ENCODE results near the gene SYS1. TPM values are rescaled to one million over a fixed set of nuclear protein-coding genes. Genes with fewer than 3 reads are reported as not detected.

Gene SYS1
- total and polyA plus RNA-seq, 2 experiments from 2014 or later = 7.9 to 21.5 TPM

DNA sequence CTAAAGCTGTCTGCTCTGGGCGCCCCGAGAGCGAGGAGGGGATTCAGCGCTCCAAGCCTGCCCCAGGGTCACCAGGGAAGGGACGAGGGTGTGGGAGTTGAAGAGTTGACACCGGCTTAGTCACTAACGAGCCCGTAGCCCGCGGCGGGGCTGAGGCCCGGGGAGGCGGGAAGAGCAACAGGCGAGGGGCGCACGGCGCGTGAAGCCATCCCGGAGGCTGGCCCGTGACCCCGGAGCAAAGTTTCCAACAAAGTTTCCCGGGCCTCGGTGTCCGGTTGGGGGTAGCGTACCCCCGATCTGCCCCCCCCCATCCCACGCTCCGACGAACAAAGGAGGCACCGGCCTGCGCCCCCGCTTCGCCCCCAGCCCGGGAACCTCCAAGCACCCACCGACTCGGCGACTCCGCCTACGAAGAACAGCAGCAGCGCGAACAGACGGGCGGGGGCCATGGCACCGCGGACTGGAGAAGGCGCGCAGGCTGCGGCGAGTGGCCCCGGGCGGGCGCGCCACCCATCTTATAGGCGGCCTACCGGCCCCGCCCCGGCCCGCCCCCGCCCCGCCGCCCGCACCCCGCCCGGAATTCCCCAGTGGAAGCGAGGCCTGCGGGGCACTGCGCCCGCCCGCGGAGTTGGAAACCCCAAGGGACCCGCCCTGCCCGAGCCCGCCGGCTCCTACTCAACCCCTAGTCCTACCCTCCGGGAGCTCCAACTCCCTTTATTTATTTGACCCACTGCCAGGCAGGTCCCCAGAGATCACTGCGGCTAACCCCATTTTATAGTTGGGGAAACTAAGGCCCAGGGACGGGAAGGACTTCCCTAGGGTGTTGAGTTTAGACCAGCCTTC is 14.8 kb upstream of the SYS1 start, which contains the start of gene SDC4:
SDC4 (minus strand) TSS at position 489 of the 843 bp plus-strand sequence; CDS start at position 449, 40 bp downstream.
- Histone ChIP-seq H3F3A (replicated peaks; ENCODE audit: low read depth) (0 out of 2 replicates have a peak, but pooled peaks cover 5% of the 10 kb centered on the region), H2AFZ (peak within 1 kb of the TSS; percentile 97), H3K4me2 (peak within 1 kb of the TSS; percentile 98), H3K9me2 (ENCODE audit: insufficient read depth) (no peaks in the 10 kb centered on the region), H3K79me2 (replicated peaks; ENCODE audit: insufficient read depth) (peaks cover 47% of the 10 kb centered on the region), H3K4me1 (ENCODE audit: insufficient read depth) (peaks cover 45% of the 10 kb centered on the region), H3K4me3 (peak within 1 kb of the TSS; percentile 92), H4K20me1 (replicated peaks; ENCODE audit: insufficient read depth) (no peaks in the 10 kb centered on the region), H3K36me3 (ENCODE audit: insufficient read depth) (no peaks in the 10 kb centered on the region), H3K27ac (ENCODE audit: low read depth) (no peak within 1 kb of the TSS), H3K27me3 (ENCODE audit: insufficient read depth) (peaks cover 9% of the 10 kb centered on the region; the same call in 1 of the 2 replicates)
- no peaks in the 10 kb centered on the region for H3K36me3 Mint-ChIP-seq (ENCODE audit: low read depth)
- DNase-seq (ENCODE audit: low spot score) = peak; percentile 69
- ATAC-seq = peak; percentile 80
- peaks cover 13% of the 10 kb centered on the region for H3K27me3 Mint-ChIP-seq (ENCODE audit: insufficient read depth, low read depth, poor library complexity)
- TF ChIP-seq, protein P1, sequence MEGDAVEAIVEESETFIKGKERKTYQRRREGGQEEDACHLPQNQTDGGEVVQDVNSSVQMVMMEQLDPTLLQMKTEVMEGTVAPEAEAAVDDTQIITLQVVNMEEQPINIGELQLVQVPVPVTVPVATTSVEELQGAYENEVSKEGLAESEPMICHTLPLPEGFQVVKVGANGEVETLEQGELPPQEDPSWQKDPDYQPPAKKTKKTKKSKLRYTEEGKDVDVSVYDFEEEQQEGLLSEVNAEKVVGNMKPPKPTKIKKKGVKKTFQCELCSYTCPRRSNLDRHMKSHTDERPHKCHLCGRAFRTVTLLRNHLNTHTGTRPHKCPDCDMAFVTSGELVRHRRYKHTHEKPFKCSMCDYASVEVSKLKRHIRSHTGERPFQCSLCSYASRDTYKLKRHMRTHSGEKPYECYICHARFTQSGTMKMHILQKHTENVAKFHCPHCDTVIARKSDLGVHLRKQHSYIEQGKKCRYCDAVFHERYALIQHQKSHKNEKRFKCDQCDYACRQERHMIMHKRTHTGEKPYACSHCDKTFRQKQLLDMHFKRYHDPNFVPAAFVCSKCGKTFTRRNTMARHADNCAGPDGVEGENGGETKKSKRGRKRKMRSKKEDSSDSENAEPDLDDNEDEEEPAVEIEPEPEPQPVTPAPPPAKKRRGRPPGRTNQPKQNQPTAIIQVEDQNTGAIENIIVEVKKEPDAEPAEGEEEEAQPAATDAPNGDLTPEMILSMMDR (conservative IDR thresholded peaks at IDR 0.05; ENCODE audit: low read depth in 2 of 2) = no peak
- TF ChIP-seq POLR2AphosphoS5 (IDR thresholded peaks at IDR 0.05; ENCODE audit: low read depth) = peak; percentile 96
- H3K4me3 Mint-ChIP-seq = peak within 1 kb of the TSS; percentile 91
- H3K27ac Mint-ChIP-seq = peak within 1 kb of the TSS; percentile 23; the same call in 1 of the 2 replicates
- H3K4me1 Mint-ChIP-seq = peaks cover 45% of the 10 kb centered on the region
- H3K9me3 Mint-ChIP-seq = no peaks in the 10 kb centered on the region

DNA sequence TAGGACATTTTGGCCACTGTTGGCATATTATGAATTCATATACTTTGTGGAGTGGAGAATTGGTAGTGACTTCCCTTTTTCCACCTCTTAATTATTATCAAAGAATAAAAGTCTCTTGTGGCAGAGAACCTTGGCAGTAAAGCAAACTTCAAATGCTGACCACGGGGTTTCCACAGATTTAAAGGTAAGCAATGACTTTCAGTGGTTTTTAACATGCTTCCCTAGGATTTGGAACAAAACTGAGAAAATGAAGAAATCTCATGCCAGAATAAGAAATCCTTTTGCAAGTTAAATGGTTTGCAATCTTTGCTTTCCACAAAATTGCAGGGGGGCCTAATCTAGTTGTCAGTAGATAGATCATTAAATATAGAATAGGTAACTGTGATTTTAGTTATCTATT is 12.7 kb upstream of the SYS1 start:
- H3K27ac ChIP-seq (ENCODE audit: low read depth) = no peak overlapping the region
- Mint-ChIP-seq H3K4me1 (peaks cover 37% of the 10 kb centered on the region), H3K36me3 (ENCODE audit: low read depth) (no peaks in the 10 kb centered on the region), H3K4me3 (no peak overlapping the region), H3K27ac (no peak overlapping the region), H3K9me3 (no peaks in the 10 kb centered on the region), H3K27me3 (ENCODE audit: insufficient read depth, low read depth, poor library complexity) (peaks cover 10% of the 10 kb centered on the region)
- no peaks in the 10 kb centered on the region for H3K36me3 ChIP-seq (ENCODE audit: insufficient read depth)
- peaks cover 9% of the 10 kb centered on the region; the same call in 1 of the 2 replicates for H3K27me3 ChIP-seq (ENCODE audit: insufficient read depth)
- peak overlapping the region; percentile 66; the same call in 1 of the 2 replicates for H2AFZ ChIP-seq
- no peaks in the 10 kb centered on the region for H4K20me1 ChIP-seq (replicated peaks; ENCODE audit: insufficient read depth)
- no peak for ATAC-seq
- peaks cover 24% of the 10 kb centered on the region for H3K4me1 ChIP-seq (ENCODE audit: insufficient read depth)
- no peak overlapping the region for H3K4me3 ChIP-seq
- H3K79me2 ChIP-seq (replicated peaks; ENCODE audit: insufficient read depth) = peaks cover 26% of the 10 kb centered on the region
- no peak for DNase-seq (ENCODE audit: low spot score)
- H3K4me2 ChIP-seq = no peak overlapping the region
- no peaks in the 10 kb centered on the region for H3K9me2 ChIP-seq (ENCODE audit: insufficient read depth)
- no peaks in the 10 kb centered on the region for H3F3A ChIP-seq (replicated peaks; ENCODE audit: low read depth)
- TF ChIP-seq, protein P2, sequence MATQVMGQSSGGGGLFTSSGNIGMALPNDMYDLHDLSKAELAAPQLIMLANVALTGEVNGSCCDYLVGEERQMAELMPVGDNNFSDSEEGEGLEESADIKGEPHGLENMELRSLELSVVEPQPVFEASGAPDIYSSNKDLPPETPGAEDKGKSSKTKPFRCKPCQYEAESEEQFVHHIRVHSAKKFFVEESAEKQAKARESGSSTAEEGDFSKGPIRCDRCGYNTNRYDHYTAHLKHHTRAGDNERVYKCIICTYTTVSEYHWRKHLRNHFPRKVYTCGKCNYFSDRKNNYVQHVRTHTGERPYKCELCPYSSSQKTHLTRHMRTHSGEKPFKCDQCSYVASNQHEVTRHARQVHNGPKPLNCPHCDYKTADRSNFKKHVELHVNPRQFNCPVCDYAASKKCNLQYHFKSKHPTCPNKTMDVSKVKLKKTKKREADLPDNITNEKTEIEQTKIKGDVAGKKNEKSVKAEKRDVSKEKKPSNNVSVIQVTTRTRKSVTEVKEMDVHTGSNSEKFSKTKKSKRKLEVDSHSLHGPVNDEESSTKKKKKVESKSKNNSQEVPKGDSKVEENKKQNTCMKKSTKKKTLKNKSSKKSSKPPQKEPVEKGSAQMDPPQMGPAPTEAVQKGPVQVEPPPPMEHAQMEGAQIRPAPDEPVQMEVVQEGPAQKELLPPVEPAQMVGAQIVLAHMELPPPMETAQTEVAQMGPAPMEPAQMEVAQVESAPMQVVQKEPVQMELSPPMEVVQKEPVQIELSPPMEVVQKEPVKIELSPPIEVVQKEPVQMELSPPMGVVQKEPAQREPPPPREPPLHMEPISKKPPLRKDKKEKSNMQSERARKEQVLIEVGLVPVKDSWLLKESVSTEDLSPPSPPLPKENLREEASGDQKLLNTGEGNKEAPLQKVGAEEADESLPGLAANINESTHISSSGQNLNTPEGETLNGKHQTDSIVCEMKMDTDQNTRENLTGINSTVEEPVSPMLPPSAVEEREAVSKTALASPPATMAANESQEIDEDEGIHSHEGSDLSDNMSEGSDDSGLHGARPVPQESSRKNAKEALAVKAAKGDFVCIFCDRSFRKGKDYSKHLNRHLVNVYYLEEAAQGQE (IDR thresholded peaks at IDR 0.05; ENCODE audit: unreplicated experiment) = no peak
- TF ChIP-seq POLR2AphosphoS5 (IDR thresholded peaks at IDR 0.05; ENCODE audit: low read depth) (no peak), ZNF331 (CRISPR knock-in tag; IDR thresholded peaks at IDR 0.05; ENCODE audit: low read depth) (no peak), EZH2phosphoT487 (IDR thresholded peaks at IDR 0.05; ENCODE audit: unreplicated experiment) (no peak)
- TF ChIP-seq, protein P1 (conservative IDR thresholded peaks at IDR 0.05; ENCODE audit: low read depth in 2 of 2) = no peak
